AG04449 (cell line): ENCODE data around the gene COPRS.

Experiments used
- CTCF ChIA-PET: fragments of 350-600 bp; formaldehyde crosslinking; extraction: SDS; loops from one replicate; lab custom pipeline; 2021; ENCODE audit warnings: antibody characterized with exemption; lab: Yijun Ruan, JAX
- POLR2A ChIA-PET: fragments of 400-600, 350-600 bp; formaldehyde crosslinking; extraction: SDS; loops from one replicate; lab custom pipeline; 2020; ENCODE audit warnings: antibody characterized with exemption, inconsistent platforms; lab: Yijun Ruan, JAX
- DNase-seq: peaks from one replicate; pipeline ENCODE4 v3.0.0-alpha.2; 2010; ENCODE audit warnings: low read depth, low spot score
- H3K4me3 ChIP-seq: 2 replicates; pipeline ENCODE4 v1.5.1; 2011; ENCODE audit warnings: low read depth, mild to moderate bottlenecking, control low read depth, low read length
- TF ChIP-seq, protein P1 (sequence below): IDR thresholded peaks from one replicate; pipeline ENCODE4 v1.5.1; 2011; ENCODE audit warnings: mild to moderate bottlenecking, moderate library complexity, low read length, control low read depth, inconsistent platforms; ENCODE audit not compliant: insufficient read depth; ENCODE audit errors: missing control alignments

The COPRS gene

DNA sequence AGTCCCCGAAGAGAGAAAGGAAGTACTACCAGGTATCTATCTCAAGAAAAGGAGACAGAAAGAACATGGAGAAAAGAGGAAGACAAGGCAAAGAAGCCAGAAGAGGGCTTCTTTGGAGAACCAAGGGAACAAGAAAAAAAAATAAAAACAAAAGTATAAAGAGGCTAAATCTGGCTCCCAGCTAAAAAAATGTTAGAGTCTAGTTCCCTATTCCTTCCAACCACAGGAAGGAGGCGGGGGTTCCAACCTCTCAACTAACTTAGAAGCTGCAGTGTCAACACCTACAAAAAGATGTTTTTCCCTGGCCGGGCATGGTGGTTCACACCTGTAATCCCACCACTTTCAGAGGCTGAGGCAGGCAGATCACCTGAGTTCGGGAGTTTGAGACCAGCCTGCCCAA lies 29.1 kb upstream of the COPRS start:
- POLR2A ChIA-PET, result no interaction called here
- no peak for DNase-seq
- CTCF ChIA-PET, result interaction anchor here (1.6 to 2.2 kb wide), 2 partner anchors 10 to 13 kb away, joined by 4 to 8 read pairs; partner anchors contain the start of gene UTP6

GRCh38 chr17:31882571-31882970 lies 23.5 kb upstream of the COPRS start:
- ChIA-PET POLR2A (no interaction called here), CTCF (interaction anchor here (1.7 to 2.1 kb wide), 2 partner anchors 18 to 325 kb away, joined by 4 to 8 read pairs; partner anchors contain the start of gene UTP6)
- no peak for DNase-seq
- no peak overlapping the region for H3K4me3 ChIP-seq
- TF ChIP-seq, protein P1, sequence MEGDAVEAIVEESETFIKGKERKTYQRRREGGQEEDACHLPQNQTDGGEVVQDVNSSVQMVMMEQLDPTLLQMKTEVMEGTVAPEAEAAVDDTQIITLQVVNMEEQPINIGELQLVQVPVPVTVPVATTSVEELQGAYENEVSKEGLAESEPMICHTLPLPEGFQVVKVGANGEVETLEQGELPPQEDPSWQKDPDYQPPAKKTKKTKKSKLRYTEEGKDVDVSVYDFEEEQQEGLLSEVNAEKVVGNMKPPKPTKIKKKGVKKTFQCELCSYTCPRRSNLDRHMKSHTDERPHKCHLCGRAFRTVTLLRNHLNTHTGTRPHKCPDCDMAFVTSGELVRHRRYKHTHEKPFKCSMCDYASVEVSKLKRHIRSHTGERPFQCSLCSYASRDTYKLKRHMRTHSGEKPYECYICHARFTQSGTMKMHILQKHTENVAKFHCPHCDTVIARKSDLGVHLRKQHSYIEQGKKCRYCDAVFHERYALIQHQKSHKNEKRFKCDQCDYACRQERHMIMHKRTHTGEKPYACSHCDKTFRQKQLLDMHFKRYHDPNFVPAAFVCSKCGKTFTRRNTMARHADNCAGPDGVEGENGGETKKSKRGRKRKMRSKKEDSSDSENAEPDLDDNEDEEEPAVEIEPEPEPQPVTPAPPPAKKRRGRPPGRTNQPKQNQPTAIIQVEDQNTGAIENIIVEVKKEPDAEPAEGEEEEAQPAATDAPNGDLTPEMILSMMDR, result no peak

More for the DNA sequence above, 29.1 kb upstream of the COPRS start:
- TF ChIP-seq, protein P1, result no peak
- H3K4me3 ChIP-seq, result no peak overlapping the region

GRCh38 chr17:31880311-31880710 lies 21.3 kb upstream of the COPRS start:
- H3K4me3 ChIP-seq, result no peak overlapping the region
- ChIA-PET POLR2A (no interaction called here), CTCF (interaction anchor here (0.6 to 1.4 kb wide), 3 partner anchors 8 to 15 kb away, joined by 3 read pairs; no protein-coding TSS in a partner anchor)
- DNase-seq, result no peak
- TF ChIP-seq, protein P1, result no peak

DNA sequence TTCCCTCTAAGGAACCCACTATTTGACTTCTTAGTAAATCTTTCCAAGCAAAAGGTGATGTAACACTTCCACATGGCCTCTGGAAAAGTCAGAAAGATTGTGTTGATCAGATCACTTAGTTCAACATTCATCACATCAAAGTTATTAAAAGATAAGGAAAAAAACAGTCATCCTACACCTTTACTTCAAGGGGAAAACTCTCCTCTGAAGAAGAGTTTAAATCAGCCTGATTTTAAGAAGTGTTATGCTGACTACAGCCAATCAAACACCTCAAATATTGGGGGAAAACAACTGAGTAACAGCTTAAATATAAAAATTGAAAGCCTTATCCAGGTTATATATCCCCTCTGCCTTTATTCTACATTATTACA lies 19.6 kb upstream of the COPRS start:
- DNase-seq, result no peak
- H3K4me3 ChIP-seq, result no peak overlapping the region
- TF ChIP-seq, protein P1, result no peak
- CTCF ChIA-PET, result no interaction called here
- POLR2A ChIA-PET, result no interaction called here

DNA sequence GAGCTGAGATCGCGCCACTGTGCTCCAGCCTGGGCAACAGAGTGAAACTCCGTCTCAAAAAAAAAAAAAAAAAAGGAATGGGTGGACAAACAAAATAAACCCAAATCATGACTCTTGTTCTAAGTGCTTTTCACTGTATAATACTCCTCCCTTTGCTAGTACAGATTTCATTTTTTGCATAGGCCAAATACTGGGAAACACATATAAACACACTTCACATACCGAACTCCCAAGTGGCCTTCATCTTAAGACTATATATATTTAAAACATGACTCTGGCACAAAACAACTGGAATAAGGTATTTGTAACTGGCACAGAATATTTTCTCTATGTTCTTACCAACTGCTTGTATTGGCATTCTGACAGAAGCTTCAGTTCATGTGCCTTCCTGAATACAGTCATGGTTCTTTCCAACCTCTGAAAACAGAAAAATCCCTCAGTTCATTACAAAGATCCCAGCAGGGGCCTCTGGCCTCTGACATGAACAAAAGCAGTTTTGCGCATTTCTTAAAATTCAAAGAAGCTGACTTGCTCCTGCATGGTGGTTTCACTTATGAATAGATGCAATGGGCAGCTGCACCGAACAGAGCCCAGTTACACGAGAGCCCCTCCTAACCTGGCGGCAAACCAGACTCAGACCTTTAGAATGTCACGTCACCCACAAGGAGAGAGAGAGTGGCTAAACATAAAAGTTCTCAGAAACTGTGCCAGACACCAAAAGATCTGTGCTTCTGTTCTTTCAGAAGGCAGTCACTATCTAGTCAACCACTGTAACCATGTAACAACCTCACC lies 19.1 kb upstream of the COPRS start:
- TF ChIP-seq, protein P1, result no peak
- ChIA-PET CTCF (no interaction called here), POLR2A (no interaction called here)
- peak; percentile 44 for DNase-seq
- H3K4me3 ChIP-seq, result no peak overlapping the region

- TF ChIP-seq, protein P1, result no peak
- no peak for DNase-seq
- ChIA-PET CTCF (no interaction called here), POLR2A (no interaction called here)
- no peak overlapping the region for H3K4me3 ChIP-seq
These were observed 18.3 kb upstream of the COPRS start for GRCh38 chr17:31877341-31877740.
